Liver (tissue), 9 donors: ENCODE data around the gene TRDMT1. TPM values are rescaled to one million over a fixed set of nuclear protein-coding genes. Genes with fewer than 3 reads are reported as not detected.

Experiments
- DNase-seq: peaks from one replicate; pipeline ENCODE4 v3.0.0-alpha.2; 2017; ENCODE audit warnings: low spot score
- H3K27ac ChIP-seq, 2 donors: one replicate each; pipeline ENCODE4 v1.7.0; 2013; ENCODE audit warnings: inconsistent platforms in 2 of 2, low read length in 2 of 2, control low read depth in 1 of 2, low read depth in 1 of 2, mild to moderate bottlenecking in 1 of 2
- H3K27me3 ChIP-seq, 4 donors: one replicate each; pipeline versions ENCODE4 v1.6.1 to v1.7.0; 2013; ENCODE audit warnings: low read length in 3 of 4, inconsistent platforms in 1 of 4, mild to moderate bottlenecking in 1 of 4, moderate library complexity in 1 of 4; ENCODE audit not compliant: control insufficient read depth in 4 of 4, insufficient read depth in 4 of 4
- H3K36me3 ChIP-seq, 4 donors: one replicate each; pipeline versions ENCODE4 v1.6.1 to v1.7.0; 2013; ENCODE audit warnings: low read length in 3 of 4, mild to moderate bottlenecking in 3 of 4, low read depth in 1 of 4, moderate library complexity in 1 of 4; ENCODE audit not compliant: control insufficient read depth in 4 of 4, insufficient read depth in 3 of 4
- H3K4me1 ChIP-seq, 4 donors: one replicate each; pipeline versions ENCODE4 v1.6.1 to v1.7.0; 2013; ENCODE audit warnings: low read length in 3 of 4, mild to moderate bottlenecking in 3 of 4, moderate library complexity in 1 of 4; ENCODE audit not compliant: control insufficient read depth in 4 of 4, insufficient read depth in 4 of 4
- H3K4me3 ChIP-seq, 3 donors: one replicate each; pipeline versions ENCODE4 v1.6.1 to v1.7.0; 2013; ENCODE audit warnings: low read length in 3 of 3, control low read depth in 1 of 3, low read depth in 1 of 3, mild to moderate bottlenecking in 1 of 3
- H3K9ac ChIP-seq, 2 donors: one replicate each; pipeline ENCODE4 v1.7.0; 2013; ENCODE audit warnings: low read length in 2 of 2, mild to moderate bottlenecking in 2 of 2, moderate library complexity in 2 of 2, control low read depth in 1 of 2, low read depth in 1 of 2
- H3K9me3 ChIP-seq, 4 donors: one replicate each; pipeline versions ENCODE4 v1.6.1 to v1.7.0; 2013; ENCODE audit warnings: low read length in 3 of 4; ENCODE audit not compliant: control insufficient read depth in 4 of 4
- ATF3 ChIP-seq: IDR thresholded peaks from 2 replicates; pipeline ENCODE4 v1.6.1; 2016; ENCODE audit warnings: antibody characterized with exemption
- EGR1 ChIP-seq, 2 donors: IDR thresholded peaks; 2 replicates each; pipeline ENCODE4 v1.6.1; 2016 to 2018; ENCODE audit warnings: antibody characterized with exemption in 2 of 2, low read depth in 2 of 2
- FOXA2 ChIP-seq: IDR thresholded peaks from 2 replicates; pipeline ENCODE4 v1.6.1; 2016; ENCODE audit warnings: antibody characterized with exemption
- HNF4A ChIP-seq, 2 donors: conservative IDR thresholded peaks; 2 replicates each; pipeline ENCODE4 v1.6.1; 2016; ENCODE audit warnings: antibody characterized with exemption in 2 of 2, mild to moderate bottlenecking in 2 of 2
- HNF4G ChIP-seq: IDR thresholded peaks from 2 replicates; pipeline ENCODE4 v1.6.1; 2016; ENCODE audit warnings: antibody characterized with exemption
- JUND ChIP-seq, 2 donors: IDR thresholded peaks; 2 replicates each; pipeline ENCODE4 v1.6.1; 2016; ENCODE audit warnings: antibody characterized with exemption in 2 of 2
- NR2F2 ChIP-seq: IDR thresholded peaks from 2 replicates; pipeline ENCODE4 v1.6.1; 2016; ENCODE audit warnings: antibody characterized with exemption
- RAD21 ChIP-seq, 2 donors: IDR thresholded peaks; 2 replicates each; pipeline ENCODE4 v1.6.1; 2016; ENCODE audit warnings: antibody characterized with exemption in 2 of 2, mild to moderate bottlenecking in 2 of 2
- REST ChIP-seq: IDR thresholded peaks from 2 replicates; pipeline ENCODE4 v1.6.1; 2016; ENCODE audit warnings: antibody characterized with exemption, mild to moderate bottlenecking
- RXRA ChIP-seq, 2 donors: IDR thresholded peaks; 2 replicates each; pipeline ENCODE4 v1.6.1; 2017 to 2018; ENCODE audit warnings: antibody characterized with exemption in 2 of 2, mild to moderate bottlenecking in 1 of 2
- SP1 ChIP-seq: IDR thresholded peaks from 2 replicates; pipeline ENCODE4 v1.6.1; 2018; ENCODE audit warnings: antibody characterized with exemption, mild to moderate bottlenecking
- TAF1 ChIP-seq: conservative IDR thresholded peaks from 2 replicates; pipeline ENCODE4 v1.6.1; 2016; ENCODE audit warnings: antibody characterized with exemption, mild to moderate bottlenecking
- YY1 ChIP-seq: IDR thresholded peaks from 2 replicates; pipeline ENCODE4 v1.6.1; 2016; ENCODE audit warnings: antibody characterized with exemption, mild to moderate bottlenecking
- ZBTB33 ChIP-seq: IDR thresholded peaks from 2 replicates; pipeline ENCODE4 v1.6.1; 2016; ENCODE audit warnings: antibody characterized with exemption
- WGBS: extraction: QIAGEN DNeasy Blood & Tissue Kit; methylation state at CpG from one replicate; pipeline ENCODE4 v1.1.7; 2013; 5-methylcytosine and 5-hydroxymethylcytosine counted together
- polyA plus RNA-seq, 2 donors: library from polyadenylated mRNA; stranded (reverse) in 1 of 2; unstranded in 1 of 2; fragments of 200-250 nt in 1 of 2; fragments of >200 nt in 1 of 2; fragmentation: Nextera tagmentation in 1 of 2; extraction: Ambion mirVana in 1 of 2; gene quantifications; one replicate each; pipeline versions ENCODE4 v1.2.1 to v1.2.3, GENCODE V29; 2013 to 2015
- total RNA-seq, 2 donors: library from RNA; depleted of rRNA; stranded (reverse); fragments of >200 nt; gene quantifications; one replicate each; pipeline ENCODE4 v1.2.3, GENCODE V29; 2014
- donor health status: healthy.
- donor health status: healthy.
- donor health status: healthy.
- donor health status: healthy.
- donor health status: healthy.

The TRDMT1 gene
- total and polyA plus RNA-seq, 4 donors, result 0.38 to 2.4 (median 1.1) TPM

- Histone ChIP-seq H3K4me1 (peaks cover 0 to 4% (median 4%) of the 10 kb centered on the region in 4 donors), H3K27me3 (no peaks in the 10 kb centered on the region), H3K36me3 (no peaks in the 10 kb centered on the region), H3K27ac (peak overlapping the region in 1 of 2 donors; percentile 31), H3K4me3 (no peak overlapping the region), H3K9ac (no peak overlapping the region), H3K9me3 (no peaks in the 10 kb centered on the region)
- no peak for TF ChIP-seq JUND (IDR thresholded peaks at IDR 0.05)
- no peak for TF ChIP-seq RAD21 (IDR thresholded peaks at IDR 0.05)
- no peak for TF ChIP-seq SP1
- peak; percentile 9 for TF ChIP-seq HNF4G
- peak; percentile 21 to 45 for TF ChIP-seq HNF4A (conservative IDR thresholded peaks at IDR 0.05)
- no peak for TF ChIP-seq ZBTB33
- TF ChIP-seq NR2F2, result no peak
- TF ChIP-seq FOXA2, result no peak
- TF ChIP-seq EGR1 (IDR thresholded peaks at IDR 0.05; ENCODE audit: low read depth in 2 of 2), result no peak
- DNase-seq, result no peak
These were observed 99.6 kb downstream of the TRDMT1 start for GRCh38 chr10:17101910-17102266.

GRCh38 chr10:17101257-17101909, 100.1 kb downstream of the TRDMT1 start:
- H3K9ac ChIP-seq, result no peak overlapping the region
- H3K4me3 ChIP-seq, result no peak overlapping the region
- no peaks in the 10 kb centered on the region for H3K9me3 ChIP-seq
- H3K27ac ChIP-seq, result peak overlapping the region in 1 of 2 donors; percentile 31
- H3K36me3 ChIP-seq, result no peaks in the 10 kb centered on the region
- peak; percentile 2 for TF ChIP-seq HNF4G
- peak in 1 of 2 donors; percentile 38 for TF ChIP-seq RXRA (IDR thresholded peaks at IDR 0.05)
- TF ChIP-seq TAF1, result no peak
- peak; percentile 34 for TF ChIP-seq ATF3
- peak; percentile 29 to 33 for TF ChIP-seq HNF4A (conservative IDR thresholded peaks at IDR 0.05)
- peak; percentile 37 to 77 for TF ChIP-seq JUND (IDR thresholded peaks at IDR 0.05)
- no peak for TF ChIP-seq EGR1 (IDR thresholded peaks at IDR 0.05; ENCODE audit: low read depth in 2 of 2)
- peaks cover 0 to 4% (median 4%) of the 10 kb centered on the region in 4 donors for H3K4me1 ChIP-seq
- no peaks in the 10 kb centered on the region for H3K27me3 ChIP-seq
- WGBS, result 41% methylated on average over 7 of the region's 7 CpGs
- DNase-seq, result no peak

- DNase-seq, result no peak
These were observed 100.9 kb downstream of the TRDMT1 start for GRCh38 chr10:17100586-17100985.

More at GRCh38 chr10:17100586-17100985, 100.9 kb downstream of the TRDMT1 start:
- H3K9ac ChIP-seq, result no peak overlapping the region
- no peak overlapping the region for H3K4me3 ChIP-seq
- no peak overlapping the region for H3K27ac ChIP-seq
- peaks cover 0 to 4% (median 4%) of the 10 kb centered on the region in 4 donors for H3K4me1 ChIP-seq
- TF ChIP-seq SP1 (no peak), YY1 (no peak), REST (no peak), NR2F2 (no peak), HNF4G (no peak), ATF3 (no peak)
- H3K9me3 ChIP-seq, result no peaks in the 10 kb centered on the region
- H3K36me3 ChIP-seq, result no peaks in the 10 kb centered on the region
- H3K27me3 ChIP-seq, result no peaks in the 10 kb centered on the region
- WGBS, result 97% methylated on average over 9 of the region's 9 CpGs
